GM19324 (cell line): ENCODE measurements around the gene LTBP3.
"Not testable (repeated sequence)": the region's sequence is repeated elsewhere in the genome, so short reads cannot be mapped to it uniquely, and the experiment has no call there.

ENCODE experiments used
- ATAC-seq: cut with Tn5 transposase; IDR thresholded peaks from one replicate; pipeline ENCODE4 v1.9.1; 2021; ENCODE audit warnings: mild to moderate bottlenecking, moderate library complexity; ENCODE audit not compliant: unreplicated experiment, low FRiP score

The LTBP3 gene

GRCh38 chr11:65521777-65522521 lies 36.2 kb downstream of the LTBP3 start:
- not testable (repeated sequence) for ATAC-seq

DNA sequence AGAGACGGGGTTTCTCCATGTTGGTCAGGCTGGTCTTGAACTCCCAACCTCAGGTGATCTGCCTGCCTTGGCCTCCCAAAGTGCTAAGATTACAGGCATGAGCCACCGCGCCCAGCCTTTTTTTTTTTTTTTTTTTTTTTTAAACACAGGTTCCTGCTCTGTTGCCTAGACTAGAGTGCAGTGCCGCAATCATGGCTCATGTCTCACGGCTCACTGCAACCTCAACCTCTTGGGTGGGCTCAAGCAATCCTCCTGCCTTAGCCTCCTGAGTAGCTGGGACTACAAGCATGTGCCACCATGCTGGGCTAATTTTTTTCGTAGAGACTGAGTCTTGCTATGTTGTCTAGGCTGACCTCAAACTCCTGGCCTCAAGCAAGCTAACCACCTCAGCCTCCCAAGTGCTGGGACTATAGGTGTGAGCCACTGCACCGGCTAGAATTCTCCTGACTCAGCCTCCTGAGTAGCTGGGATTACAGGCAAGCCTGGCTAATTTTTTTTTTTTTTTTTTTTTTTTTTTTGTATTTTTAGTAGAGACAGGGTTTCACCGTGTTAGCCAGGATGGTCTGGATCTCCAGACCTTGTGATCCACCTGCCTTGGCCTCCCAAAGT lies 39.1 kb downstream of the LTBP3 start:
- not testable (repeated sequence) for ATAC-seq

GRCh38 chr11:65516135-65516968 lies 41.8 kb downstream of the LTBP3 start:
- no peak for ATAC-seq

GRCh38 chr11:65512311-65512710 lies 45.8 kb downstream of the LTBP3 start:
- not testable (repeated sequence) for ATAC-seq

DNA sequence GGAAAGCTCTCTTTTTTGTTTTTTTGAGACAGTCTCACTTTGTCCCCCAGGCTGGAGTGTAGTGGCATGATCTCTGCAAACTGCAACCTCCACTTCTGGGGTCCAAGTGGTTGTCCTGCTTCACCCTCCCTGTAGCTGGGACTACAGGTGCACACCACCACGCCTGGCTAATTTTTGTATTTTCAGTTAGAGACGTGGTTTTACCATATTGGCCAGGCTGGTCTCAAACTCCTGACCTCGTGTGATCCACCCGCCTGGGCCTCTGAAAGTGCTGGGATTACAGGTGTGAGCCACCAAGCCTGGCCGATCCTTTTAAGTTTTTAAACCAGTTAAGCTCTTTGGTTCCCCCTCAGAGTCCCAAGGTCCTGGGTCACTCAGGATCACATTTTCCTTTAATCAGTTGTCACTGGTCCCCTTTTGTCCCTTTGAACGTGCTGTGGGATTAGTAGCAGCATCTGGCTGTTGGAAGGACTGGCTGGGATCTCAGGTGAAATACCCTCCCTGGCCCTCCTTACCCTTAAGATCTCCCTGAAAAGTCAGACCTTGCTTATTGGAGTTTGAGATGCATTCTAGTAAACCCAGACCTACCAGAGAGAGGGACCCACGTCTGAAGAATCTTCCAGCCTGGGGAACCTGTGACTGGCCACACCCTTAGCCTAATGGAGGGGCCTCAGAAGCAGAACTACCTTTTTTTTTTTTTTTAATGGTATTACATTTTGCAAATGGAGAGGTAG lies 51.2 kb downstream of the LTBP3 start:
- peak; percentile 25 for ATAC-seq

- no peak for ATAC-seq
Observed at GRCh38 chr11:65506290-65506771, 51.8 kb downstream of the LTBP3 start.

DNA sequence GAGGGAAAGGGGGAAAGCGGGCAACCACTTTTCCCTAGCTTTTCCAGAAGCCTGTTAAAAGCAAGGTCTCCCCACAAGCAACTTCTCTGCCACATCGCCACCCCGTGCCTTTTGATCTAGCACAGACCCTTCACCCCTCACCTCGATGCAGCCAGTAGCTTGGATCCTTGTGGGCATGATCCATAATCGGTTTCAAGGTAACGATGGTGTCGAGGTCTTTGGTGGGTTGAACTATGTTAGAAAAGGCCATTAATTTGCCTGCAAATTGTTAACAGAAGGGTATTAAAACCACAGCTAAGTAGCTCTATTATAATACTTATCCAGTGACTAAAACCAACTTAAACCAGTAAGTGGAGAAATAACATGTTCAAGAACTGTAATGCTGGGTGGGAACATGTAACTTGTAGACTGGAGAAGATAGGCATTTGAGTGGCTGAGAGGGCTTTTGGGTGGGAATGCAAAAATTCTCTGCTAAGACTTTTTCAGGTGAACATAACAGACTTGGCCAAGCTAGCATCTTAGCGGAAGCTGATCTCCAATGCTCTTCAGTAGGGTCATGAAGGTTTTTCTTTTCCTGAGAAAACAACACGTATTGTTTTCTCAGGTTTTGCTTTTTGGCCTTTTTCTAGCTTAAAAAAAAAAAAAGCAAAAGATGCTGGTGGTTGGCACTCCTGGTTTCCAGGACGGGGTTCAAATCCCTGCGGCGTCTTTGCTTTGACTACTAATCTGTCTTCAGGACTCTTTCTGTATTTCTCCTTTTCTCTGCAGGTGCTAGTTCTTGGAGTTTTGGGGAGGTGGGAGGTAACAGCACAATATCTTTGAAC lies 52.5 kb downstream of the LTBP3 start:
- ATAC-seq = no peak

GRCh38 chr11:65504674-65505465 lies 53.3 kb downstream of the LTBP3 start:
- no peak for ATAC-seq

- no peak for ATAC-seq
Observed at GRCh38 chr11:65503949-65504673, 54.0 kb downstream of the LTBP3 start.

GRCh38 chr11:65503368-65503948 lies 54.7 kb downstream of the LTBP3 start:
- ATAC-seq = no peak

DNA sequence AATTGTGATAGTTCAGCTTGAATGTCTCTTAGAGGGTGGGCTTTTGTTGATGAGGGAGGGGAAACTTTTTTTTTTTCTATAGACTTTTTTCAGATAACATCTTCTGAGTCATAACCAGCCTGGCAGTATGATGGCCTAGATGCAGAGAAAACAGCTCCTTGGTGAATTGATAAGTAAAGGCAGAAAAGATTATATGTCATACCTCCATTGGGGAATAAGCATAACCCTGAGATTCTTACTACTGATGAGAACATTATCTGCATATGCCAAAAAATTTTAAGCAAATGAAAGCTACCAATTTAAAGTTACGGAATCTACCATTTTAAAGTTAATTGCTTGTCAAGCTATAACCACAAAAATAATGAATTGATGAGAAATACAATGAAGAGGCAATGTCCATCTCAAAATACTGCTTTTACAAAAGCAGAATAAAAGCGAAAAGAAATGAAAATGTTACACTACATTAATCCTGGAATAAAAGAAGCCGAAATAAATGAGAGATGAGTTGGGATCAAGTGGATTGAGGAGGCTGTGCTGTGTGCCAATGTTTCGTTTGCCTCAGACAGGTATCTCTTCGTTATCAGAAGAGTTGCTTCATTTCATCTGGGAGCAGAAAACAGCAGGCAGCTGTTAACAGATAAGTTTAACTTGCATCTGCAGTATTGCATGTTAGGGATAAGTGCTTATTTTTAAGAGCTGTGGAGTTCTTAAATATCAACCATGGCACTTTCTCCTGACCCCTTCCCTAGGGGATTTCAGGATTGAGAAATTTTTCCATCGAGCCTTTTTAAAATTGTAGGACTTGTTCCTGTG lies 55.4 kb downstream of the LTBP3 start:
- no peak for ATAC-seq

- ATAC-seq = no peak
Observed at GRCh38 chr11:65502274-65502554, 55.9 kb downstream of the LTBP3 start.

DNA sequence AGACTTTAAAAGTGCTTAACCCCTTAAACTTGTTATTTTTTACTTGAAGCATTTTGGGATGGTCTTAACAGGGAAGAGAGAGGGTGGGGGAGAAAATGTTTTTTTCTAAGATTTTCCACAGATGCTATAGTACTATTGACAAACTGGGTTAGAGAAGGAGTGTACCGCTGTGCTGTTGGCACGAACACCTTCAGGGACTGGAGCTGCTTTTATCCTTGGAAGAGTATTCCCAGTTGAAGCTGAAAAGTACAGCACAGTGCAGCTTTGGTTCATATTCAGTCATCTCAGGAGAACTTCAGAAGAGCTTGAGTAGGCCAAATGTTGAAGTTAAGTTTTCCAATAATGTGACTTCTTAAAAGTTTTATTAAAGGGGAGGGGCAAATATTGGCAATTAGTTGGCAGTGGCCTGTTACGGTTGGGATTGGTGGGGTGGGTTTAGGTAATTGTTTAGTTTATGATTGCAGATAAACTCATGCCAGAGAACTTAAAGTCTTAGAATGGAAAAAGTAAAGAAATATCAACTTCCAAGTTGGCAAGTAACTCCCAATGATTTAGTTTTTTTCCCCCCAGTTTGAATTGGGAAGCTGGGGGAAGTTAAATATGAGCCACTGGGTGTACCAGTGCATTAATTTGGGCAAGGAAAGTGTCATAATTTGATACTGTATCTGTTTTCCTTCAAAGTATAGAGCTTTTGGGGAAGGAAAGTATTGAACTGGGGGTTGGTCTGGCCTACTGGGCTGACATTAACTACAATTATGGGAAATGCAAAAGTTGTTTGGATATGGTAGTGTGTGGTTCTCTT lies 56.5 kb downstream of the LTBP3 start:
- ATAC-seq = no peak

- no peak for ATAC-seq
Observed at GRCh38 chr11:65501186-65501471, 57.0 kb downstream of the LTBP3 start.

GRCh38 chr11:65500387-65501185 lies 57.6 kb downstream of the LTBP3 start:
- ATAC-seq = no peak
